ENCODE data around the gene NOL7.

Gene NOL7

GRCh38 chr6:13597073-13597472 lies 18.1 kb upstream of the NOL7 start:
- DNase-seq (ENCODE audit: low spot score): no peak

- no peak for DNase-seq (ENCODE audit: low spot score)
These were observed 15.1 kb upstream of the NOL7 start for GRCh38 chr6:13600036-13600435.

GRCh38 chr6:13604135-13604534 lies 11.0 kb upstream of the NOL7 start:
- DNase-seq (ENCODE audit: low spot score): no peak

GRCh38 chr6:13604546-13605416 lies 10.4 kb upstream of the NOL7 start:
- no peak for DNase-seq (ENCODE audit: low spot score)

- DNase-seq (ENCODE audit: low spot score): no peak
These were observed 9.5 kb upstream of the NOL7 start for GRCh38 chr6:13605634-13606033.

- no peak for DNase-seq (ENCODE audit: low spot score)
These were observed 3.4 kb upstream of the NOL7 start for GRCh38 chr6:13611715-13612114.

GRCh38 chr6:13613029-13613594 lies 2.0 kb upstream of the NOL7 start:
- no peak for DNase-seq (ENCODE audit: low spot score)

GRCh38 chr6:13614126-13614925 lies 809 bp upstream of the NOL7 start:
- no peak for DNase-seq (ENCODE audit: low spot score)

- DNase-seq (ENCODE audit: low spot score): peak; percentile 67
These were observed 621 bp downstream of the NOL7 start for GRCh38 chr6:13615792-13616120.

- no peak for DNase-seq (ENCODE audit: low spot score)
These were observed 1.9 kb downstream of the NOL7 start for GRCh38 chr6:13617066-13617465.

GRCh38 chr6:13624871-13625288 lies 9.7 kb downstream of the NOL7 start:
- DNase-seq (ENCODE audit: low spot score): peak; percentile 72

GRCh38 chr6:13629459-13630116 lies 14.5 kb downstream of the NOL7 start:
- no peak for DNase-seq (ENCODE audit: low spot score)

GRCh38 chr6:13630499-13630898 lies 15.4 kb downstream of the NOL7 start:
- no peak for DNase-seq (ENCODE audit: low spot score)

- no peak for DNase-seq (ENCODE audit: low spot score)
These were observed 18.2 kb downstream of the NOL7 start for GRCh38 chr6:13633343-13633742.

GRCh38 chr6:13635948-13636658 lies 21.0 kb downstream of the NOL7 start:
- DNase-seq (ENCODE audit: low spot score): no peak

- DNase-seq (ENCODE audit: low spot score): no peak
These were observed 22.9 kb downstream of the NOL7 start for GRCh38 chr6:13638014-13638413.

GRCh38 chr6:13638626-13639025 lies 23.5 kb downstream of the NOL7 start:
- no peak for DNase-seq (ENCODE audit: low spot score)

GRCh38 chr6:13641315-13641714 lies 26.2 kb downstream of the NOL7 start:
- DNase-seq (ENCODE audit: low spot score): no peak

GRCh38 chr6:13643125-13643524 lies 28.0 kb downstream of the NOL7 start:
- no peak for DNase-seq (ENCODE audit: low spot score)

- DNase-seq (ENCODE audit: low spot score): no peak
These were observed 33.7 kb downstream of the NOL7 start for GRCh38 chr6:13648850-13649249.

GRCh38 chr6:13649393-13649792 lies 34.3 kb downstream of the NOL7 start:
- no peak for DNase-seq (ENCODE audit: low spot score)

GRCh38 chr6:13653296-13653695 lies 38.2 kb downstream of the NOL7 start:
- DNase-seq (ENCODE audit: low spot score): no peak

Data from hematopoietic multipotent progenitor cell treated with erythropoietin and hydrocortisone succinate and interleukin-3 and kit ligand, for 17 days (in vitro differentiated cells).